ENCODE measurements around the gene FBXL2. TPM values are rescaled to one million over a fixed set of nuclear protein-coding genes. Genes with fewer than 3 reads are reported as not detected.
"Not testable (repeated sequence)": the region's sequence is repeated elsewhere in the genome, so short reads cannot be mapped to it uniquely, and the experiment has no call there.

Gene FBXL2
- total RNA-seq, 3 donors from 2014 or later: not detected

GRCh38 chr3:33385423-33385822, 108.2 kb downstream of the FBXL2 start:
- H3K4me3 Mint-ChIP-seq: no peak overlapping the region
- H3K36me3 Mint-ChIP-seq (ENCODE audit: insufficient read depth): peaks cover 23% of the 10 kb centered on the region
- peaks cover 9% of the 10 kb centered on the region for H3K4me1 Mint-ChIP-seq (ENCODE audit: low read depth)
- no peaks in the 10 kb centered on the region for H3K9me3 Mint-ChIP-seq
- no peaks in the 10 kb centered on the region for H3K27me3 Mint-ChIP-seq (ENCODE audit: low read depth)
- ATAC-seq (peak; percentile 69 to 73), DNase-seq (peak; percentile 13)

GRCh38 chr3:33386631-33387030, 109.4 kb downstream of the FBXL2 start:
- peaks cover 29% of the 10 kb centered on the region for H3K36me3 Mint-ChIP-seq (ENCODE audit: insufficient read depth)
- no peaks in the 10 kb centered on the region for H3K9me3 Mint-ChIP-seq
- H3K4me3 Mint-ChIP-seq: no peak overlapping the region
- no peak for ATAC-seq
- no peaks in the 10 kb centered on the region for H3K27me3 Mint-ChIP-seq (ENCODE audit: low read depth)
- H3K4me1 Mint-ChIP-seq (ENCODE audit: low read depth): peaks cover 9% of the 10 kb centered on the region
- DNase-seq: no peak

GRCh38 chr3:33388374-33389100, 111.3 kb downstream of the FBXL2 start:
- Mint-ChIP-seq H3K36me3 (ENCODE audit: insufficient read depth) (peaks cover 42% of the 10 kb centered on the region), H3K4me1 (ENCODE audit: low read depth) (peaks cover 11% of the 10 kb centered on the region), H3K9me3 (no peaks in the 10 kb centered on the region), H3K27me3 (ENCODE audit: low read depth) (no peaks in the 10 kb centered on the region), H3K4me3 (no peak overlapping the region)
- no peak for DNase-seq
- ATAC-seq: no peak

- DNase-seq (no peak), ATAC-seq (no peak)
- Mint-ChIP-seq H3K27me3 (ENCODE audit: low read depth) (no peaks in the 10 kb centered on the region), H3K9me3 (no peaks in the 10 kb centered on the region), H3K4me3 (no peak overlapping the region), H3K36me3 (ENCODE audit: insufficient read depth) (peaks cover 44% of the 10 kb centered on the region), H3K4me1 (ENCODE audit: low read depth) (peaks cover 11% of the 10 kb centered on the region)
Measured at GRCh38 chr3:33389908-33390307, 112.7 kb downstream of the FBXL2 start.

- Mint-ChIP-seq H3K4me3 (no peak overlapping the region), H3K9me3 (no peaks in the 10 kb centered on the region), H3K27me3 (ENCODE audit: low read depth) (no peaks in the 10 kb centered on the region), H3K36me3 (ENCODE audit: insufficient read depth) (peaks cover 57% of the 10 kb centered on the region), H3K4me1 (ENCODE audit: low read depth) (peaks cover 3% of the 10 kb centered on the region)
- DNase-seq: no peak
- no peak for ATAC-seq
Measured at GRCh38 chr3:33391255-33391995, 114.2 kb downstream of the FBXL2 start.

- H3K9me3 Mint-ChIP-seq: no peaks in the 10 kb centered on the region
- H3K36me3 Mint-ChIP-seq (ENCODE audit: insufficient read depth): peaks cover 59% of the 10 kb centered on the region
- ATAC-seq (no peak), DNase-seq (no peak)
- peaks cover 3% of the 10 kb centered on the region for H3K4me1 Mint-ChIP-seq (ENCODE audit: low read depth)
- no peaks in the 10 kb centered on the region for H3K27me3 Mint-ChIP-seq (ENCODE audit: low read depth)
- H3K4me3 Mint-ChIP-seq: no peak overlapping the region
Measured at GRCh38 chr3:33392144-33392543, 114.9 kb downstream of the FBXL2 start.

- no peak for DNase-seq
- Mint-ChIP-seq H3K27me3 (ENCODE audit: low read depth) (no peaks in the 10 kb centered on the region), H3K4me3 (no peak overlapping the region), H3K9me3 (no peaks in the 10 kb centered on the region), H3K36me3 (ENCODE audit: insufficient read depth) (peaks cover 63% of the 10 kb centered on the region), H3K4me1 (ENCODE audit: low read depth) (peaks cover 3% of the 10 kb centered on the region)
- ATAC-seq: no peak
Measured at GRCh38 chr3:33392703-33393125, 115.5 kb downstream of the FBXL2 start.

GRCh38 chr3:33394403-33395054, 117.3 kb downstream of the FBXL2 start:
- no peak for ATAC-seq
- H3K27me3 Mint-ChIP-seq (ENCODE audit: low read depth): no peaks in the 10 kb centered on the region
- H3K36me3 Mint-ChIP-seq (ENCODE audit: insufficient read depth): peaks cover 71% of the 10 kb centered on the region

GRCh38 chr3:33395900-33396299, 118.7 kb downstream of the FBXL2 start:
- H3K9me3 Mint-ChIP-seq: no peaks in the 10 kb centered on the region
- H3K36me3 Mint-ChIP-seq (ENCODE audit: insufficient read depth): peaks cover 70% of the 10 kb centered on the region
- H3K4me3 Mint-ChIP-seq: no peak overlapping the region

More at GRCh38 chr3:33394403-33395054, 117.3 kb downstream of the FBXL2 start:
- no peak overlapping the region for H3K4me3 Mint-ChIP-seq
- no peaks in the 10 kb centered on the region for H3K9me3 Mint-ChIP-seq
- peaks cover 3% of the 10 kb centered on the region for H3K4me1 Mint-ChIP-seq (ENCODE audit: low read depth)
- no peak for DNase-seq

GRCh38 chr3:33398410-33398809, 121.2 kb downstream of the FBXL2 start:
- Mint-ChIP-seq H3K36me3 (ENCODE audit: insufficient read depth) (peaks cover 67% of the 10 kb centered on the region), H3K4me3 (no peak overlapping the region), H3K4me1 (ENCODE audit: low read depth) (no peaks in the 10 kb centered on the region), H3K27me3 (ENCODE audit: low read depth) (no peaks in the 10 kb centered on the region), H3K9me3 (no peaks in the 10 kb centered on the region)
- ATAC-seq (no peak), DNase-seq (no peak)

More at GRCh38 chr3:33395900-33396299, 118.7 kb downstream of the FBXL2 start:
- Mint-ChIP-seq H3K4me1 (ENCODE audit: low read depth) (peaks cover 3% of the 10 kb centered on the region), H3K27me3 (ENCODE audit: low read depth) (no peaks in the 10 kb centered on the region)
- DNase-seq (no peak), ATAC-seq (no peak)

GRCh38 chr3:33401781-33402180, 124.5 kb downstream of the FBXL2 start:
- Mint-ChIP-seq H3K27me3 (ENCODE audit: low read depth) (no peaks in the 10 kb centered on the region), H3K9me3 (no peaks in the 10 kb centered on the region), H3K4me3 (no peak overlapping the region), H3K36me3 (ENCODE audit: insufficient read depth) (peaks cover 52% of the 10 kb centered on the region), H3K4me1 (ENCODE audit: low read depth) (no peaks in the 10 kb centered on the region)
- ATAC-seq: no peak
- DNase-seq: no peak

- no peak overlapping the region for H3K4me3 Mint-ChIP-seq
- no peaks in the 10 kb centered on the region for H3K4me1 Mint-ChIP-seq (ENCODE audit: low read depth)
- DNase-seq (no peak), ATAC-seq (no peak)
- H3K27me3 Mint-ChIP-seq (ENCODE audit: low read depth): no peaks in the 10 kb centered on the region
- no peaks in the 10 kb centered on the region for H3K9me3 Mint-ChIP-seq
- H3K36me3 Mint-ChIP-seq (ENCODE audit: insufficient read depth): peaks cover 46% of the 10 kb centered on the region
Measured at GRCh38 chr3:33402936-33403335, 125.7 kb downstream of the FBXL2 start.

GRCh38 chr3:33403756-33404155, 126.5 kb downstream of the FBXL2 start:
- no peak for ATAC-seq
- no peaks in the 10 kb centered on the region for H3K4me1 Mint-ChIP-seq (ENCODE audit: low read depth)
- no peak overlapping the region for H3K4me3 Mint-ChIP-seq
- H3K27me3 Mint-ChIP-seq (ENCODE audit: low read depth): no peaks in the 10 kb centered on the region
- no peak for DNase-seq
- H3K9me3 Mint-ChIP-seq: no peaks in the 10 kb centered on the region
- peaks cover 44% of the 10 kb centered on the region for H3K36me3 Mint-ChIP-seq (ENCODE audit: insufficient read depth)

- not testable (repeated sequence) for H3K27me3 Mint-ChIP-seq (ENCODE audit: low read depth); H3K9me3 Mint-ChIP-seq; ATAC-seq; DNase-seq; H3K4me1 Mint-ChIP-seq (ENCODE audit: low read depth); H3K4me3 Mint-ChIP-seq
- H3K36me3 Mint-ChIP-seq (ENCODE audit: insufficient read depth): peaks cover 50% of the 10 kb centered on the region
Measured at GRCh38 chr3:33410816-33411215, 133.6 kb downstream of the FBXL2 start.

Data from activated T-cell treated with anti-CD3 and anti-CD28 coated beads, Interleukin-2, amount 50 U/mL, for 4 hours (primary cell).